CD4-positive, alpha-beta memory T cell (primary cell): Measurements from ENCODE around the gene TLL1. TPM values are rescaled to one million over a fixed set of nuclear protein-coding genes. Genes with fewer than 3 reads are reported as not detected.

Experiments
- CTCF ChIA-PET: fragments of 350-600 bp; sonication (Branson Sonifier 250); formaldehyde crosslinking; loops from one replicate; lab custom pipeline; 2021; ENCODE audit warnings: inconsistent platforms; ENCODE audit not compliant: partially characterized antibody; lab: Charles Lee
- POLR2A ChIA-PET: fragments of 350-600 bp; sonication (Branson Sonifier 250); formaldehyde crosslinking; loops from one replicate; lab custom pipeline; 2021; ENCODE audit not compliant: partially characterized antibody; lab: Charles Lee
- DNase-seq, 5 donors: peaks; one replicate each; pipeline versions ENCODE4 v3.0.0 to v3.0.0-alpha.2; 2020 to 2022; ENCODE audit warnings: mixed read lengths in 1 of 5
- H3K27ac ChIP-seq: one replicate; pipeline ENCODE4 v1.7.0; 2013; ENCODE audit warnings: low read depth, low read length
- H3K27me3 ChIP-seq: 2 replicates; pipeline ENCODE4 v1.7.0; 2013; ENCODE audit warnings: mild to moderate bottlenecking, low read length, moderate library complexity; ENCODE audit not compliant: insufficient read depth
- H3K36me3 ChIP-seq: 2 replicates; pipeline ENCODE4 v1.7.0; 2013; ENCODE audit warnings: mild to moderate bottlenecking, low read length, moderate library complexity; ENCODE audit not compliant: insufficient read depth
- H3K4me1 ChIP-seq: 2 replicates; pipeline ENCODE4 v1.7.0; 2013; ENCODE audit warnings: mild to moderate bottlenecking, low read length, moderate library complexity; ENCODE audit not compliant: insufficient read depth
- H3K4me3 ChIP-seq, 2 donors: one replicate each; pipeline ENCODE4 v1.7.0; 2013; ENCODE audit warnings: low read length in 2 of 2, mild to moderate bottlenecking in 1 of 2
- H3K9me3 ChIP-seq, 2 donors: one replicate each; pipeline ENCODE4 v1.7.0; 2013; ENCODE audit warnings: low read length in 2 of 2, control low read depth in 1 of 2; ENCODE audit not compliant: control insufficient read depth in 1 of 2
- H3K27ac Mint-ChIP-seq, 7 donors: one replicate each; pipeline ENCODE4 v1.8.0; 2020 to 2021; ENCODE audit warnings: mixed read lengths in 7 of 7, mild to moderate bottlenecking in 6 of 7, inconsistent platforms in 3 of 7, moderate library complexity in 3 of 7
- H3K27me3 Mint-ChIP-seq, 2 donors: one replicate each; pipeline ENCODE4 v1.8.0; 2020 to 2021; ENCODE audit warnings: mixed read lengths in 2 of 2
- H3K36me3 Mint-ChIP-seq, 2 donors: one replicate each; pipeline ENCODE4 v1.8.0; 2020 to 2021; ENCODE audit warnings: mixed read lengths in 2 of 2, inconsistent platforms in 1 of 2, mild to moderate bottlenecking in 1 of 2
- H3K4me1 Mint-ChIP-seq, 4 donors: one replicate each; pipeline ENCODE4 v1.8.0; 2020 to 2021; ENCODE audit warnings: mixed read lengths in 4 of 4, mild to moderate bottlenecking in 1 of 4
- H3K4me3 Mint-ChIP-seq, 8 donors: one replicate each; pipeline ENCODE4 v1.8.0; 2020 to 2021; ENCODE audit warnings: mixed read lengths in 8 of 8, mild to moderate bottlenecking in 7 of 8, moderate library complexity in 6 of 8, inconsistent platforms in 3 of 8
- H3K9me3 Mint-ChIP-seq, 8 donors: one replicate each; pipeline ENCODE4 v1.8.0; 2020 to 2021; ENCODE audit warnings: mixed read lengths in 8 of 8, mild to moderate bottlenecking in 5 of 8, inconsistent platforms in 3 of 8, moderate library complexity in 1 of 8
- intact Hi-C: fragments of 100-400 bp; cut with micrococcal nuclease; formaldehyde crosslinking; loops from one replicate; pipeline ENCODE4 v1.15.1; 2023
- polyA plus RNA-seq, 2 donors: library from polyadenylated mRNA; unstranded; fragments of 300-500 nt; fragmentation: Illumina TruSeq; gene quantifications; one replicate each; pipeline ENCODE4 v1.2.3, GENCODE V29; 2021
- total RNA-seq, 2 experiments: library from RNA; stranded (reverse); gene quantifications; one replicate each; pipeline ENCODE4 v1.2.3, GENCODE V29; 2021

Gene TLL1
- total and polyA plus RNA-seq, 4 experiments from 2014 or later: not detected

DNA sequence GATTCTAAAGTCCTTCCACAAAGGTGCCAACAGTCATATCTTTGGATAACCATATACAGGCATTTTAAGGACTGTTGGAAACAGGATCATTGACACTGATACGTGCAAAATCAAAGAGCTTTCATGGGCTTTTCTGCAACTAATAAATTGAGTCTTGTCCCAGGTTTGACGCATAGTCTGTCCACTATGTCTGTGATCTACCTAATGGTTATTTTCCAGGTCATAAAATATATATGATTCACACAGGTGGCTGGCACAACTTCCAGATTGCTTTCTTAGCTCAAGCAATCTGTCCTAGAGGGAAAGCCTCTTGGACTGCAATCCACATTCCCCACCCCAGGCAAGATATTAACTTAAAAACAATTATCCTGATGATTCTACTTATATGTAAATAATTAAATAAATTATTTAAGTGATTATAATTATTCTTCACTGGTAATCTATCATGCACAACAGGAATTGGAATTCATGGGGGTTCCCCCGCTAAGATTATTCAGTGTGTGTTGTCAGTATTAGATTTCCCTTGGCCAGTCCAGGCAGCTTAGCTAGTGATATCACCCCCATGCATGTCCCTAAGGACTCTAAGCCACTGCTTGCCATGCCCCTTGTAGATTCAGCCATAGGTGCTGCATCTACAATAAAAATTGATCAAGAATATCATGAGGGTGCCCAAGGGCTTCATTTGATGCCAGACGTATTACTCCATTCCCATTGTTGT, 97.8 kb downstream of the TLL1 start:
- Mint-ChIP-seq H3K4me1 (no peaks in the 10 kb centered on the region), H3K27me3 (no peaks in the 10 kb centered on the region), H3K36me3 (no peaks in the 10 kb centered on the region), H3K9me3 (peaks cover 0 to 18% (median 9%) of the 10 kb centered on the region in 8 donors), H3K4me3 (no peak overlapping the region), H3K27ac (no peak overlapping the region)
- Histone ChIP-seq H3K4me1 (no peaks in the 10 kb centered on the region), H3K27me3 (no peaks in the 10 kb centered on the region), H3K4me3 (no peak overlapping the region), H3K27ac (no peak overlapping the region), H3K9me3 (no peaks in the 10 kb centered on the region), H3K36me3 (no peaks in the 10 kb centered on the region)
- POLR2A ChIA-PET: no interaction called here
- CTCF ChIA-PET: no interaction called here
- intact Hi-C loops: no loop called here
- peak in 1 of 5 donors; percentile 1 for DNase-seq

GRCh38 chr4:165971446-165971845, 98.4 kb downstream of the TLL1 start:
- H3K27ac ChIP-seq: no peak overlapping the region
- DNase-seq: no peak
- H3K4me3 ChIP-seq: no peak overlapping the region
- no peaks in the 10 kb centered on the region for H3K9me3 ChIP-seq
- H3K36me3 Mint-ChIP-seq: no peaks in the 10 kb centered on the region
- H3K4me1 ChIP-seq: no peaks in the 10 kb centered on the region
- no peaks in the 10 kb centered on the region for H3K27me3 ChIP-seq
- H3K27me3 Mint-ChIP-seq: no peaks in the 10 kb centered on the region
- intact Hi-C loops: no loop called here
- no peak overlapping the region for H3K4me3 Mint-ChIP-seq
- CTCF ChIA-PET: no interaction called here
- H3K27ac Mint-ChIP-seq: no peak overlapping the region
- POLR2A ChIA-PET: no interaction called here
- H3K9me3 Mint-ChIP-seq: peaks cover 0 to 15% (median 6%) of the 10 kb centered on the region in 8 donors
- no peaks in the 10 kb centered on the region for H3K4me1 Mint-ChIP-seq
- H3K36me3 ChIP-seq: no peaks in the 10 kb centered on the region

GRCh38 chr4:165971933-165972332, 98.9 kb downstream of the TLL1 start:
- H3K4me1 Mint-ChIP-seq: no peaks in the 10 kb centered on the region
- Histone ChIP-seq H3K27me3 (no peaks in the 10 kb centered on the region), H3K9me3 (no peaks in the 10 kb centered on the region), H3K4me3 (no peak overlapping the region), H3K36me3 (no peaks in the 10 kb centered on the region), H3K4me1 (no peaks in the 10 kb centered on the region), H3K27ac (no peak overlapping the region)
- intact Hi-C loops: no loop called here
- no peaks in the 10 kb centered on the region for H3K36me3 Mint-ChIP-seq
- DNase-seq: no peak
- no peak overlapping the region for H3K27ac Mint-ChIP-seq
- no peak overlapping the region for H3K4me3 Mint-ChIP-seq
- CTCF ChIA-PET: no interaction called here
- no peaks in the 10 kb centered on the region for H3K27me3 Mint-ChIP-seq
- POLR2A ChIA-PET: no interaction called here
- peaks cover 0 to 13% (median 4%) of the 10 kb centered on the region in 8 donors for H3K9me3 Mint-ChIP-seq

GRCh38 chr4:165972747-165973146, 99.7 kb downstream of the TLL1 start:
- H3K27ac Mint-ChIP-seq: no peak overlapping the region
- no peaks in the 10 kb centered on the region for H3K27me3 ChIP-seq
- H3K27me3 Mint-ChIP-seq: no peaks in the 10 kb centered on the region
- intact Hi-C loops: no loop called here
- no peaks in the 10 kb centered on the region for H3K9me3 ChIP-seq
- ChIA-PET CTCF (no interaction called here), POLR2A (no interaction called here)
- H3K4me1 Mint-ChIP-seq: no peaks in the 10 kb centered on the region
- H3K36me3 Mint-ChIP-seq: no peaks in the 10 kb centered on the region
- no peaks in the 10 kb centered on the region for H3K4me1 ChIP-seq
- H3K4me3 ChIP-seq: no peak overlapping the region
- H3K4me3 Mint-ChIP-seq: no peak overlapping the region
- H3K36me3 ChIP-seq: no peaks in the 10 kb centered on the region
- H3K9me3 Mint-ChIP-seq: peaks cover 0 to 10% (median 2%) of the 10 kb centered on the region in 8 donors
- DNase-seq: no peak
- H3K27ac ChIP-seq: no peak overlapping the region

DNA sequence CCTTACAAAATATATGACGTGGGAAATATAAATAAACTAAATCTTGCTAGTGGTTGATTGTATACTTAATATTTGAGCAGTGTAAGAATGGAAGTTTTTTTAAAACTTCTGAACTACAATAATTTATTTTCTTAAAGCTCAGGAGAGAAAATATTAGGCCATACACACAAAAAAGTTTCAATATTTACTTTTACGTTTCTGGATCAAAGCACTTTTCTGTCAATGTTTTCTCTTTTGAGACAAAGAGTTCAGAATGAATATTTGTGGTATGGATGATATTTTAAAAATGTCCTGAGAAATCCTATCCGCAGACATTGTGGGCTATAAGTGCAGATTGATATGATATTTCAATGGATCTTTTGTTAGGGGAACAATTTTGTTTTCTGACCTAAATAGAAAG, 109.9 kb downstream of the TLL1 start:
- H3K4me1 ChIP-seq: no peaks in the 10 kb centered on the region

GRCh38 chr4:165986956-165987698, 114.1 kb downstream of the TLL1 start:
- POLR2A ChIA-PET: no interaction called here
- Mint-ChIP-seq H3K9me3 (peaks cover 0 to 2% (median 0%) of the 10 kb centered on the region in 8 donors), H3K4me3 (no peak overlapping the region), H3K27ac (no peak overlapping the region), H3K36me3 (no peaks in the 10 kb centered on the region), H3K27me3 (no peaks in the 10 kb centered on the region), H3K4me1 (no peaks in the 10 kb centered on the region)
- DNase-seq: no peak
- H3K4me1 ChIP-seq: no peaks in the 10 kb centered on the region
- no peak overlapping the region for H3K27ac ChIP-seq
- intact Hi-C loops: no loop called here
- no peaks in the 10 kb centered on the region for H3K27me3 ChIP-seq
- H3K4me3 ChIP-seq: no peak overlapping the region
- no peaks in the 10 kb centered on the region for H3K36me3 ChIP-seq
- no peaks in the 10 kb centered on the region for H3K9me3 ChIP-seq
- CTCF ChIA-PET: no interaction called here

More for the DNA sequence above, 109.9 kb downstream of the TLL1 start:
- no peak overlapping the region for H3K4me3 Mint-ChIP-seq
- H3K27ac ChIP-seq: no peak overlapping the region
- H3K36me3 ChIP-seq: no peaks in the 10 kb centered on the region
- peaks cover 0 to 3% (median 0%) of the 10 kb centered on the region in 8 donors for H3K9me3 Mint-ChIP-seq
- no peaks in the 10 kb centered on the region for H3K9me3 ChIP-seq
- ChIA-PET POLR2A (no interaction called here), CTCF (no interaction called here)
- H3K27ac Mint-ChIP-seq: no peak overlapping the region
- intact Hi-C loops: no loop called here
- H3K27me3 ChIP-seq: no peaks in the 10 kb centered on the region
- H3K4me3 ChIP-seq: no peak overlapping the region
- no peaks in the 10 kb centered on the region for H3K36me3 Mint-ChIP-seq
- H3K27me3 Mint-ChIP-seq: no peaks in the 10 kb centered on the region
- no peaks in the 10 kb centered on the region for H3K4me1 Mint-ChIP-seq
- DNase-seq: no peak

DNA sequence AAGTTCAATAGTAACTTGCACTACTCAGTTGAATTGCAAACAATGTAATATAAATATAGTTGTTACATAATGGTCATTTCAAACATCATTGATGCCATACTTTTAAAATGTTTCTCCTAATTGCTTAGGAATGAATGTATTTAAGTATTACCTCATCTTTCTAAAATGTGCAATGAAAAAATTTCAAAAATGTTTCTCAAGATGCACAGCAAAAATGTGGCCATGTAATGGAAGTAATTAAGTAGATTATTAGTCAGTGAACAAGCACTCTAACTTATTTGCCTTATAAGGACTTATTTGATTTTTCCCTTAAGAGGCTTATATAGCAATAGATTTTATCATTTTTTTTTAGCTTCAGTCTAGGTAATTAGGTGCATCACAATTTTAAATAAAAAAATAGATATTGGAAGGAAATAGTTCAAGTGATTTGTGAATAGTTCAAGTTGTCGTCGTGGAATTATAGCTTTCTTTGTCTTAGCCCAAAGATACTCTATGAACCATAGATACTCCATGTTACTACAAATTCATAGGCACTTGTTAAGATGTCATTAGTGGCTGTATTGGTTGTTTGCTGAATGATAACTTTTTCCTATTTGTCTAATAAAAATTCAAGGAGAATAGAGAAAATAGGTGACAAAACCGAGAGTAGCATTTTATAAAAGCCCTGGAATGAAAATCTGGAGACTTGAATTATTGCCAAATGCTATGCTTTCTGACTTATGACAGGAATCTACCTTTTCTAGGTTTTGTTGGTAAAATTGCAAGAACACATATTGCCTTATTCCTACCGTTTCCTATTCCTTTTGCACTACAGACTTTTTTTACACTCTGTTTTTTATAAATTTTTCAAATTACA, 118.5 kb downstream of the TLL1 start:
- intact Hi-C loops: no loop called here

More for the DNA sequence above, 118.5 kb downstream of the TLL1 start:
- Histone ChIP-seq H3K9me3 (no peaks in the 10 kb centered on the region), H3K27ac (no peak overlapping the region), H3K36me3 (no peaks in the 10 kb centered on the region), H3K27me3 (no peaks in the 10 kb centered on the region), H3K4me1 (no peaks in the 10 kb centered on the region), H3K4me3 (no peak overlapping the region)
- no peaks in the 10 kb centered on the region for H3K36me3 Mint-ChIP-seq
- H3K4me1 Mint-ChIP-seq: no peaks in the 10 kb centered on the region
- H3K9me3 Mint-ChIP-seq: peaks cover 0 to 4% (median 0%) of the 10 kb centered on the region in 8 donors
- H3K4me3 Mint-ChIP-seq: no peak overlapping the region
- no peaks in the 10 kb centered on the region for H3K27me3 Mint-ChIP-seq
- DNase-seq: no peak
- ChIA-PET POLR2A (no interaction called here), CTCF (no interaction called here)
- no peak overlapping the region for H3K27ac Mint-ChIP-seq
